CD4-positive, alpha-beta T cell (primary cell): Measurements from ENCODE around the gene PPP1R9A. TPM values are rescaled to one million over a fixed set of nuclear protein-coding genes. Genes with fewer than 3 reads are reported as not detected.

Experiments
- ATAC-seq: fragments of 200-7000 bp; cut with Tn5 transposase; one replicate; pipeline ENCODE4 v1.10.0; 2022; ENCODE audit warnings: mild to moderate bottlenecking; ENCODE audit not compliant: poor library complexity
- CTCF ChIA-PET: fragments of 350-600 bp; sonication (Branson Sonifier 250); formaldehyde crosslinking; loops from one replicate; lab custom pipeline; 2021; ENCODE audit warnings: antibody characterized with exemption, inconsistent platforms; lab: Charles Lee
- POLR2A ChIA-PET: fragments of 350-600 bp; sonication (Branson Sonifier 250); formaldehyde crosslinking; loops from one replicate; lab custom pipeline; 2021; ENCODE audit warnings: antibody characterized with exemption, inconsistent platforms; lab: Charles Lee
- DNase-seq, 14 experiments: peaks; one replicate each; pipeline ENCODE4 v3.0.0-alpha.2; 2013 to 2020; ENCODE audit warnings: mixed read lengths in 2 of 14
- H3K27ac ChIP-seq, 2 donors: one replicate each; pipeline versions ENCODE4 v1.5.1 to v1.7.0; 2013; ENCODE audit warnings: low read length in 2 of 2, low read depth in 1 of 2, mild to moderate bottlenecking in 1 of 2
- H3K27me3 ChIP-seq, 2 experiments: 1 replicate in 1 of 2; 2 replicates in 1 of 2; pipeline versions ENCODE4 v1.6.1 to v1.7.0; 2013; ENCODE audit warnings: low read length in 2 of 2, control low read depth in 1 of 2, mild to moderate bottlenecking in 1 of 2, moderate library complexity in 1 of 2; ENCODE audit not compliant: insufficient read depth in 2 of 2, control insufficient read depth in 1 of 2
- H3K36me3 ChIP-seq: one replicate; pipeline ENCODE4 v1.6.1; 2013; ENCODE audit warnings: low read length, control low read depth; ENCODE audit not compliant: insufficient read depth
- H3K4me1 ChIP-seq: one replicate; pipeline ENCODE4 v1.6.1; 2013; ENCODE audit warnings: low read length, control low read depth; ENCODE audit not compliant: insufficient read depth
- H3K4me3 ChIP-seq: one replicate; pipeline ENCODE4 v1.5.1; 2013; ENCODE audit warnings: mild to moderate bottlenecking, low read length, moderate library complexity
- H3K9me3 ChIP-seq, 2 experiments: 1 replicate in 1 of 2; 2 replicates in 1 of 2; pipeline versions ENCODE4 v1.6.1 to v1.7.0; 2013; ENCODE audit warnings: low read length in 2 of 2, mild to moderate bottlenecking in 2 of 2, control low read depth in 1 of 2, moderate library complexity in 1 of 2; ENCODE audit not compliant: control insufficient read depth in 1 of 2, insufficient read depth in 1 of 2
- H3K27ac Mint-ChIP-seq: one replicate; pipeline ENCODE4 v1.8.0; 2020; ENCODE audit warnings: mixed read lengths
- H3K27me3 Mint-ChIP-seq: one replicate; pipeline ENCODE4 v1.8.0; 2021; ENCODE audit warnings: mixed read lengths
- H3K36me3 Mint-ChIP-seq: one replicate; pipeline ENCODE4 v1.8.0; 2021; ENCODE audit warnings: low read depth, mixed read lengths
- H3K4me1 Mint-ChIP-seq: one replicate; pipeline ENCODE4 v1.8.0; 2021; ENCODE audit warnings: low read depth, mixed read lengths
- H3K4me3 Mint-ChIP-seq: one replicate; pipeline ENCODE4 v1.8.0; 2020; ENCODE audit warnings: mild to moderate bottlenecking, mixed read lengths
- H3K9me3 Mint-ChIP-seq: one replicate; pipeline ENCODE4 v1.8.0; 2020; ENCODE audit warnings: mixed read lengths
- intact Hi-C, 2 experiments: fragments of 100-400 bp; cut with DNase I in 1 of 2; cut with micrococcal nuclease in 1 of 2; formaldehyde crosslinking; loops; one replicate each; pipeline versions ENCODE4 v1.15.1 to v1.9.0; 2023 to 2025; cut with DNase I, micrococcal nuclease
- total RNA-seq, 174 experiments: library from RNA in 2 of 174; stranded (reverse) in 2 of 174; gene quantifications; one replicate each; pipeline ENCODE4 v1.2.3 and lab custom pipeline; 2021 to 2026
- TF ChIP-seq, protein P1 (sequence below): fragments of 200-600 bp; IDR thresholded peaks from one replicate; pipeline ENCODE4 v1.8.0; 2022; ENCODE audit warnings: antibody characterized with exemption, mild to moderate bottlenecking

PPP1R9A gene
- total RNA-seq, 2 experiments from 2014 or later: not detected

GRCh38 chr7:94897541-94897940 lies 9.9 kb upstream of the PPP1R9A start:
- no peaks in the 10 kb centered on the region for H3K27me3 ChIP-seq
- H3K36me3 Mint-ChIP-seq: no peaks in the 10 kb centered on the region
- no peaks in the 10 kb centered on the region for H3K9me3 Mint-ChIP-seq
- ATAC-seq (no peak), DNase-seq (no peak)
- H3K9me3 ChIP-seq: no peaks in the 10 kb centered on the region
- H3K4me3 ChIP-seq: no peak overlapping the region
- no peak overlapping the region for H3K4me3 Mint-ChIP-seq
- no peaks in the 10 kb centered on the region for H3K27me3 Mint-ChIP-seq
- intact Hi-C loops: no loop called here
- no peak overlapping the region for H3K27ac ChIP-seq
- ChIA-PET CTCF (no interaction called here), POLR2A (no interaction called here)
- no peaks in the 10 kb centered on the region for H3K36me3 ChIP-seq
- H3K27ac Mint-ChIP-seq: no peak overlapping the region
- TF ChIP-seq, protein P1, sequence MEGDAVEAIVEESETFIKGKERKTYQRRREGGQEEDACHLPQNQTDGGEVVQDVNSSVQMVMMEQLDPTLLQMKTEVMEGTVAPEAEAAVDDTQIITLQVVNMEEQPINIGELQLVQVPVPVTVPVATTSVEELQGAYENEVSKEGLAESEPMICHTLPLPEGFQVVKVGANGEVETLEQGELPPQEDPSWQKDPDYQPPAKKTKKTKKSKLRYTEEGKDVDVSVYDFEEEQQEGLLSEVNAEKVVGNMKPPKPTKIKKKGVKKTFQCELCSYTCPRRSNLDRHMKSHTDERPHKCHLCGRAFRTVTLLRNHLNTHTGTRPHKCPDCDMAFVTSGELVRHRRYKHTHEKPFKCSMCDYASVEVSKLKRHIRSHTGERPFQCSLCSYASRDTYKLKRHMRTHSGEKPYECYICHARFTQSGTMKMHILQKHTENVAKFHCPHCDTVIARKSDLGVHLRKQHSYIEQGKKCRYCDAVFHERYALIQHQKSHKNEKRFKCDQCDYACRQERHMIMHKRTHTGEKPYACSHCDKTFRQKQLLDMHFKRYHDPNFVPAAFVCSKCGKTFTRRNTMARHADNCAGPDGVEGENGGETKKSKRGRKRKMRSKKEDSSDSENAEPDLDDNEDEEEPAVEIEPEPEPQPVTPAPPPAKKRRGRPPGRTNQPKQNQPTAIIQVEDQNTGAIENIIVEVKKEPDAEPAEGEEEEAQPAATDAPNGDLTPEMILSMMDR: no peak
- H3K4me1 ChIP-seq: no peaks in the 10 kb centered on the region
- no peaks in the 10 kb centered on the region for H3K4me1 Mint-ChIP-seq

- DNase-seq: no peak
- Mint-ChIP-seq H3K9me3 (no peaks in the 10 kb centered on the region), H3K4me1 (no peaks in the 10 kb centered on the region), H3K36me3 (no peaks in the 10 kb centered on the region), H3K4me3 (no peak overlapping the region), H3K27ac (no peak overlapping the region), H3K27me3 (no peaks in the 10 kb centered on the region)
- Histone ChIP-seq H3K27me3 (no peaks in the 10 kb centered on the region), H3K4me3 (no peak overlapping the region), H3K36me3 (no peaks in the 10 kb centered on the region), H3K4me1 (no peaks in the 10 kb centered on the region), H3K9me3 (no peaks in the 10 kb centered on the region), H3K27ac (no peak overlapping the region)
- intact Hi-C loops: no loop called here
- CTCF ChIA-PET: no interaction called here
- TF ChIP-seq, protein P1: no peak
- POLR2A ChIA-PET: no interaction called here
- ATAC-seq: no peak
These were observed 9.1 kb upstream of the PPP1R9A start for GRCh38 chr7:94898340-94898739.

DNA sequence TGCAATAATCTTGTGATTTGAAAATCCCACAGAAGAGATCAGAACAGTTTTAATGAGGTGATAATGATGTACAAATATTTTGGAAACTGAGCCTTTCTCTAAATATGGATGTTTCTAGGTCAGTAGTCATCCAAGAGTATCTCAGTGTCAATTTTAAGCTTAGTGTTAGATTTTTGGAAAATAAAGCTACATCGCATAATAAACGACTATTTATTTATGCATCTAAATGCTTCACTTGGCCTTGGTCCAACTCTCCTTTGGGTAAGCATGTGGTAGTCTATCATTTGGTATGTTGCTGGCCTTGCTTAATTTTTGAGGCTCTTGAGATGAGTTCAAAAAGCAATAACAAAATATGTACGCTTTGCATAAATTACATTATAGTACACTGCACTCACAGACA lies 5.4 kb upstream of the PPP1R9A start:
- TF ChIP-seq, protein P1: no peak
- Histone ChIP-seq H3K36me3 (no peaks in the 10 kb centered on the region), H3K27me3 (peaks cover 0 to 15% of the 10 kb centered on the region in 2 experiments), H3K9me3 (no peaks in the 10 kb centered on the region), H3K4me1 (no peaks in the 10 kb centered on the region), H3K27ac (no peak overlapping the region), H3K4me3 (no peak overlapping the region)
- intact Hi-C loops: no loop called here
- Mint-ChIP-seq H3K4me3 (no peak overlapping the region), H3K36me3 (no peaks in the 10 kb centered on the region), H3K9me3 (no peaks in the 10 kb centered on the region), H3K4me1 (no peaks in the 10 kb centered on the region), H3K27me3 (peaks cover 21% of the 10 kb centered on the region), H3K27ac (no peak overlapping the region)
- DNase-seq: no peak
- CTCF ChIA-PET: no interaction called here
- POLR2A ChIA-PET: no interaction called here
- ATAC-seq: no peak
